Sigmoid colon (tissue), 4 donors: Measurements from ENCODE around the gene SLC11A1.

ENCODE experiments used
- EP300 ChIP-seq, 4 donors: sonication (generic); formaldehyde crosslinking; IDR thresholded peaks; one replicate each; pipeline ENCODE4 v1.6.1; 2017; ENCODE audit warnings: antibody characterized with exemption in 4 of 4
- POLR2A ChIP-seq, 2 donors: fragments of 450-650 bp; IDR thresholded peaks; one replicate each; pipeline ENCODE4 v1.6.1; 2016; ENCODE audit warnings: antibody characterized with exemption in 2 of 2, mild to moderate bottlenecking in 2 of 2, moderate library complexity in 2 of 2
- POLR2AphosphoS5 ChIP-seq, 4 donors: sonication (generic); formaldehyde crosslinking; IDR thresholded peaks; one replicate each; pipeline ENCODE4 v1.6.1; 2017; ENCODE audit warnings: antibody characterized with exemption in 4 of 4
- TF ChIP-seq, protein P1 (sequence below), 4 experiments: fragments of 450-650 bp in 3 of 4; fragments of 200-600 bp in 1 of 4; IDR thresholded peaks; one replicate each; pipeline ENCODE4 v1.5.1; 2016 to 2019; ENCODE audit warnings: antibody characterized with exemption in 4 of 4, mild to moderate bottlenecking in 3 of 4, moderate library complexity in 2 of 4

DNA sequence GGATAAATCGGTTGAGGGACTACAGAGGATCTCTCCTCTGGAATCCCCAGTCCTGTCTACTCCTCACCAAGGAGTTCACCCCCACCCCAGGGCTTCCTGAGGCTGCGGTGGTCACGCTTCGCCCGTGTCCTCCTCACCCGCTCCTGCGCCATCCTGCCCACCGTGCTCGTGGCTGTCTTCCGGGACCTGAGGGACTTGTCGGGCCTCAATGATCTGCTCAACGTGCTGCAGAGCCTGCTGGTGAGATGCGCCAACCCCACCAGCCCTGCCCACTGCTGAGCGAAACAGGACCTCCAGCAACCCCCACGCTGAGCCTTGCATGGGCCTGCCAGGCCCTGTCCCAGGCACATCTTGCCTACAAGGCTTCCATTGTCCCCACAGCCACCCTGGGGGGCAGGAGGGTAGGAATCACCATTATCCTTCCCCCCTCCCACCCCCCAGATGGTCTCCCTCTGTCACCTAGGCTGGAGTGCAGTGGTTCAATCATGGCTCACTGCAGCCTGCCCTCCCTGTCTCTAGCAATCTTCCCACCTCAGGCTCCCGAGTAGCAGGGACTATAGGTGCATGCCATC, 10.9 kb downstream of the SLC11A1 start:
- no peak for TF ChIP-seq POLR2A (IDR thresholded peaks at IDR 0.05)
- TF ChIP-seq EP300 (IDR thresholded peaks at IDR 0.05): no peak
- TF ChIP-seq, protein P1, sequence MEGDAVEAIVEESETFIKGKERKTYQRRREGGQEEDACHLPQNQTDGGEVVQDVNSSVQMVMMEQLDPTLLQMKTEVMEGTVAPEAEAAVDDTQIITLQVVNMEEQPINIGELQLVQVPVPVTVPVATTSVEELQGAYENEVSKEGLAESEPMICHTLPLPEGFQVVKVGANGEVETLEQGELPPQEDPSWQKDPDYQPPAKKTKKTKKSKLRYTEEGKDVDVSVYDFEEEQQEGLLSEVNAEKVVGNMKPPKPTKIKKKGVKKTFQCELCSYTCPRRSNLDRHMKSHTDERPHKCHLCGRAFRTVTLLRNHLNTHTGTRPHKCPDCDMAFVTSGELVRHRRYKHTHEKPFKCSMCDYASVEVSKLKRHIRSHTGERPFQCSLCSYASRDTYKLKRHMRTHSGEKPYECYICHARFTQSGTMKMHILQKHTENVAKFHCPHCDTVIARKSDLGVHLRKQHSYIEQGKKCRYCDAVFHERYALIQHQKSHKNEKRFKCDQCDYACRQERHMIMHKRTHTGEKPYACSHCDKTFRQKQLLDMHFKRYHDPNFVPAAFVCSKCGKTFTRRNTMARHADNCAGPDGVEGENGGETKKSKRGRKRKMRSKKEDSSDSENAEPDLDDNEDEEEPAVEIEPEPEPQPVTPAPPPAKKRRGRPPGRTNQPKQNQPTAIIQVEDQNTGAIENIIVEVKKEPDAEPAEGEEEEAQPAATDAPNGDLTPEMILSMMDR (IDR thresholded peaks at IDR 0.05): no peak
- no peak for TF ChIP-seq POLR2AphosphoS5 (IDR thresholded peaks at IDR 0.05)
